KMS-11 (cell line): ENCODE results near the gene DENND5B.
"Not testable (repeated sequence)": the region's sequence is repeated elsewhere in the genome, so short reads cannot be mapped to it uniquely, and the experiment has no call there.

Experiments
- H2AFZ ChIP-seq: fragments of 200-600 bp; sonication (generic); 2 replicates; pipeline ENCODE4 v1.6.1; 2016; ENCODE audit warnings: antibody characterized with exemption, mixed run types, low read depth
- H3K27ac ChIP-seq: fragments of 200-600 bp; sonication (generic); 2 replicates; pipeline ENCODE4 v1.6.1; 2016; ENCODE audit warnings: mild to moderate bottlenecking, mixed run types
- H3K27me3 ChIP-seq: fragments of 200-600 bp; sonication (generic); 2 replicates; pipeline ENCODE4 v1.6.1; 2017; ENCODE audit warnings: mild to moderate bottlenecking, low read depth, mixed run types, moderate library complexity; ENCODE audit not compliant: insufficient read depth
- H3K36me3 ChIP-seq: fragments of 200-600 bp; sonication (generic); 2 replicates; pipeline ENCODE4 v1.6.1; 2017; ENCODE audit warnings: mild to moderate bottlenecking, mixed run types; ENCODE audit not compliant: insufficient read depth
- H3K4me1 ChIP-seq: fragments of 200-600 bp; sonication (generic); 2 replicates; pipeline ENCODE4 v1.6.1; 2016; ENCODE audit warnings: mild to moderate bottlenecking, low read depth, mixed run types; ENCODE audit not compliant: poor library complexity, severe bottlenecking
- H3K4me2 ChIP-seq: fragments of 200-600 bp; sonication (generic); 2 replicates; pipeline ENCODE4 v1.7.0; 2016; ENCODE audit warnings: mild to moderate bottlenecking, mixed run types
- H3K4me3 ChIP-seq: fragments of 200-600 bp; sonication (generic); IDR thresholded peaks from 2 replicates; pipeline ENCODE4 v1.6.1; 2017; ENCODE audit warnings: low read depth, low read length, mixed read lengths; ENCODE audit not compliant: insufficient read depth
- H3K79me2 ChIP-seq: fragments of 200-600 bp; sonication (generic); 2 replicates; pipeline ENCODE4 v1.6.1; 2016; ENCODE audit warnings: low read depth, mixed run types; ENCODE audit not compliant: insufficient read depth
- H3K9ac ChIP-seq: fragments of 200-600 bp; sonication (generic); 2 replicates; pipeline ENCODE4 v1.6.1; 2016; ENCODE audit warnings: mild to moderate bottlenecking, mixed run types
- H4K20me1 ChIP-seq: fragments of 200-600 bp; sonication (generic); 2 replicates; pipeline ENCODE4 v1.6.1; 2016; ENCODE audit warnings: mild to moderate bottlenecking, mixed run types; ENCODE audit not compliant: insufficient read depth
- CTCF ChIP-seq: fragments of 200-600 bp; sonication (generic); conservative IDR thresholded peaks from 2 replicates; pipeline ENCODE4 v1.6.1; 2017; ENCODE audit warnings: low read depth, mild to moderate bottlenecking, antibody characterized with exemption, low read length, moderate library complexity, mixed read lengths

The DENND5B gene

GRCh38 chr12:31386364-31386777, 204.6 kb downstream of the DENND5B start:
- no peak for TF ChIP-seq CTCF
- no peak overlapping the region for H3K4me3 ChIP-seq
- no peaks in the 10 kb centered on the region for H3K79me2 ChIP-seq
- no peak overlapping the region for H3K9ac ChIP-seq
- no peaks in the 10 kb centered on the region for H4K20me1 ChIP-seq
- H3K4me2 ChIP-seq: no peak overlapping the region
- no peaks in the 10 kb centered on the region for H3K36me3 ChIP-seq
- no peaks in the 10 kb centered on the region for H3K4me1 ChIP-seq
- no peak overlapping the region for H2AFZ ChIP-seq
- no peaks in the 10 kb centered on the region for H3K27me3 ChIP-seq
- H3K27ac ChIP-seq: no peak overlapping the region

- H3K79me2 ChIP-seq, H3K4me1 ChIP-seq, H3K27ac ChIP-seq, H3K36me3 ChIP-seq, H3K9ac ChIP-seq, H3K27me3 ChIP-seq, H2AFZ ChIP-seq, H3K4me3 ChIP-seq, H3K4me2 ChIP-seq, H4K20me1 ChIP-seq: not testable (repeated sequence)
These were observed 213.7 kb downstream of the DENND5B start for GRCh38 chr12:31377210-31377609.

GRCh38 chr12:31375422-31375821, 215.5 kb downstream of the DENND5B start:
- not testable (repeated sequence) for H3K9ac ChIP-seq, H3K36me3 ChIP-seq, H3K27me3 ChIP-seq, H3K4me2 ChIP-seq, H3K27ac ChIP-seq, H4K20me1 ChIP-seq, H3K4me3 ChIP-seq, H3K79me2 ChIP-seq, H3K4me1 ChIP-seq, H2AFZ ChIP-seq

- Histone ChIP-seq H3K4me3 (no peak overlapping the region), H3K4me2 (no peak overlapping the region), H3K79me2 (no peaks in the 10 kb centered on the region), H3K27me3 (no peaks in the 10 kb centered on the region), H3K27ac (no peak overlapping the region), H2AFZ (no peak overlapping the region), H3K9ac (no peak overlapping the region), H3K36me3 (no peaks in the 10 kb centered on the region), H3K4me1 (peaks cover 7% of the 10 kb centered on the region), H4K20me1 (no peaks in the 10 kb centered on the region)
- TF ChIP-seq CTCF: no peak
These were observed 219.7 kb downstream of the DENND5B start for GRCh38 chr12:31371256-31371620.

- H3K4me3 ChIP-seq: no peak overlapping the region
- H3K9ac ChIP-seq: no peak overlapping the region
- no peaks in the 10 kb centered on the region for H3K27me3 ChIP-seq
These were observed 220.2 kb downstream of the DENND5B start for GRCh38 chr12:31370531-31371255.

More at GRCh38 chr12:31370531-31371255, 220.2 kb downstream of the DENND5B start:
- H3K36me3 ChIP-seq: no peaks in the 10 kb centered on the region
- H3K4me1 ChIP-seq: peaks cover 7% of the 10 kb centered on the region
- H3K79me2 ChIP-seq: no peaks in the 10 kb centered on the region
- H4K20me1 ChIP-seq: no peaks in the 10 kb centered on the region
- TF ChIP-seq CTCF: no peak
- H3K27ac ChIP-seq: no peak overlapping the region
- H2AFZ ChIP-seq: no peak overlapping the region
- no peak overlapping the region for H3K4me2 ChIP-seq
